Stimulated activated CD4-positive, alpha-beta T cell treated with anti-CD3 and anti-CD28 coated beads, Interleukin-2, amount 100 ng/mL, for 24 hours (primary cell): Measurements from ENCODE around the gene TGFB2.

Experiments
- DNase-seq, 2 donors: peaks; one replicate each; pipeline ENCODE4 v3.0.0-alpha.2; 2020

TGFB2 gene

GRCh38 chr1:218339267-218339831 is 5.8 kb upstream of the TGFB2 start:
- no peak for DNase-seq

- DNase-seq = no peak
These were observed 3.8 kb upstream of the TGFB2 start for GRCh38 chr1:218341325-218341724.

- DNase-seq = no peak
These were observed 3.0 kb upstream of the TGFB2 start for GRCh38 chr1:218342091-218342490.

GRCh38 chr1:218345673-218346390 is 696 bp downstream of the TGFB2 start:
- peak; percentile 27 to 38 for DNase-seq

- DNase-seq = peak in 1 of 2 donors; percentile 5
These were observed 1.5 kb downstream of the TGFB2 start for GRCh38 chr1:218346391-218347204.

GRCh38 chr1:218347336-218347722 is 2.2 kb downstream of the TGFB2 start:
- no peak for DNase-seq

GRCh38 chr1:218347723-218348627 is 2.8 kb downstream of the TGFB2 start:
- DNase-seq = no peak

GRCh38 chr1:218348628-218349071 is 3.5 kb downstream of the TGFB2 start:
- DNase-seq = no peak

GRCh38 chr1:218349348-218350034 is 4.4 kb downstream of the TGFB2 start:
- DNase-seq = no peak

- DNase-seq = no peak
These were observed 4.9 kb downstream of the TGFB2 start for GRCh38 chr1:218350035-218350525.

- DNase-seq = no peak
These were observed 5.7 kb downstream of the TGFB2 start for GRCh38 chr1:218350801-218351266.

- DNase-seq = peak; percentile 20 to 30
These were observed 6.4 kb downstream of the TGFB2 start for GRCh38 chr1:218351391-218352074.

GRCh38 chr1:218352075-218352438 is 6.9 kb downstream of the TGFB2 start:
- no peak for DNase-seq

GRCh38 chr1:218353656-218354055 is 8.5 kb downstream of the TGFB2 start:
- no peak for DNase-seq

- no peak for DNase-seq
These were observed 10.1 kb downstream of the TGFB2 start for GRCh38 chr1:218355278-218355677.

- no peak for DNase-seq
These were observed 12.2 kb downstream of the TGFB2 start for GRCh38 chr1:218357211-218357892.

- DNase-seq = no peak
These were observed 12.7 kb downstream of the TGFB2 start for GRCh38 chr1:218357893-218358232.

GRCh38 chr1:218361298-218362065 is 16.3 kb downstream of the TGFB2 start:
- no peak for DNase-seq

GRCh38 chr1:218362418-218363076 is 17.4 kb downstream of the TGFB2 start:
- no peak for DNase-seq
